Stimulated activated CD4-positive, alpha-beta T cell treated with anti-CD3 and anti-CD28 coated beads, Interleukin-4, amount 100 ng/mL, for 1 hour (primary cell): ENCODE results near the gene SEC61B.
"Not testable (repeated sequence)": the region's sequence is repeated elsewhere in the genome, so short reads cannot be mapped to it uniquely, and the experiment has no call there.

ENCODE experiments used
- DNase-seq: peaks from one replicate; pipeline ENCODE4 v3.0.0-alpha.2; 2020

SEC61B gene

DNA sequence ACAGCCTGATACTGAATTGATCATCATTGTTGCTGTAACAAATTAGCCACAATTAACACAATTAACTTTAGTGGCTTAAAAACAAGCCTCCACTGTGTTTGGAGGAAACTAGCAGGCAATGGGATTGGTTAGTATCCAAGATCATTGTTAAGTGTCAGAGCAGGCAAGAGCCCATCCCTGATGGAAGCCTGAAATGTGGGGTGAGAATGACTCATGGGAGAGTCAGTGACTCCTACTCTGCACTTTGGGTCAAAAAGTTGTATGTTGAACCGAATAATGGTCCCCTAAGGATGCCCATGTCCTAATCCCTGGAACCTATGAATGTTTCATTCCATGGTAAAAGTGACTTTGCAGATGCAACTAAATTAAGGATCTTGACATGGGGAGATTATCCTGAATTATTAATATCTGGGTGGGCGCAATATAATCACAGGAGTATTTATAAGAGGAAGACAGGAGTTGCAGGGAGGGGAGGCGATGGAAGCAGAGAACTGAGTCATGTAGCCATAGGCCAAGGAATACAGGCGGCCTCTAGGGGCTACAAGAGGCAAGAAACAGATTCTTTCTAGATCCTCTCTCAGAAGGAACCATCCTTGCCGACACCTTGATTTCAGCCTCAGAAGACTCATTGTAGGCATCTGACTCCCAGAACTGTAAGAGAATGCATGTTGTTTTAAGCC, 29.2 kb upstream of the SEC61B start:
- no peak for DNase-seq

DNA sequence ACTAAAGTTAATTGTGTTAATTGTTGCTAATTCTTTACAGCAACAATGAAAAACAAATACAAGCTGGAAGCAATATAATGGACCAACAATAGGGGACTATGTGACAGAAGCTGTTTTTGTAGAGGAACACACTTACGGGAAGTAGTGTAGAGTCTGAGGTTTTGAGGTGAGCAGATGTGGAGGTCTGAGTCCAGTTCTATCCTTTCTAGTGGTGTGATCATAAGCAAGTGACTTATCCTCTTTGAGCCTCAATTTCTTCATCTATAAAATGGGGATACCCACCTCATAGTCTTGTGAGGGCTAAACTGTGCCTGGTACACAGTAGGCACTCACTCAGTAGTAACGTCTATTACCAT, 28.6 kb upstream of the SEC61B start:
- DNase-seq: no peak

DNA sequence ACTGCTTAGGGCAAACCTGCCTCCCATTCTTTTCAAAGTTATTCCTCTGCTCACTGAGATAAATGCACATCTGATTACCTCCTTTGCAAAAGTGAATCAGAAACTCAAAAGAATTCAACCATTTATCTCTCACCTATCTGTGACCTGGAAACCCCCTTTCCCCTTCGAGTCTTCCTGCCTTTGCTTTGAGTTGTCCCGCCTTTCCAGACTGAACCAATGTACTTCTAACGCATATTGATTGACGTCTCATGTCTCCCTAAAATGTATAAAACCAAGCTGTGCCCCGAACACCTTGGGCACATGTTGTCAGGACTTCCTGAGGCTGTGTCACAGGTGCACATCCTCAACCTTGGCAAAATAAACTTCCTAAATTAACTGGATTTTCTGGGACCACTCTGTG, 25.6 kb upstream of the SEC61B start:
- DNase-seq: not testable (repeated sequence)

DNA sequence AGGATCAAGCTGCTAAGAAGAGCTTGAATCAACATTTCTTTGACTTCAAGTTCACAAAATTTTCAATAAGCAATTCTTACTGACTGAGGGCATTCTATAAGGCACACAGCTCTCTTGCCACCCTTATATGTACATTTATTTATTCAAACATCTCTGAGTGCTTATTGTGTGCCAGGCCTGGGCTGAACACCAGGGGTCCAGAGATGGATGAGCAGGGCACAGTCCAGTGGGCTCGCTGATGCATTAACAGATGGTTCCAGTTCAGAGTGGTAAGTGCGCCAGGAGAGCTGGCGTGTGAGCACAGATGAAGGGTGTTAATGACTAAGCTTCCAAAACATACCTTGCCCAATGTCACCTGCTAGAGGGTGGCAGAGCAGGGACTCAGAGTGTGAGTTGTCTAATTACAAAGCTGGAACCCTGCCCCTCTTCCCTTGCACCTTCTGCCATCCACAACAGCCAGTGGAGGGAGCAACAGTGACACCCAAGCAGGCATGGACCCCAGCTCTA, 24.9 kb upstream of the SEC61B start:
- no peak for DNase-seq

DNA sequence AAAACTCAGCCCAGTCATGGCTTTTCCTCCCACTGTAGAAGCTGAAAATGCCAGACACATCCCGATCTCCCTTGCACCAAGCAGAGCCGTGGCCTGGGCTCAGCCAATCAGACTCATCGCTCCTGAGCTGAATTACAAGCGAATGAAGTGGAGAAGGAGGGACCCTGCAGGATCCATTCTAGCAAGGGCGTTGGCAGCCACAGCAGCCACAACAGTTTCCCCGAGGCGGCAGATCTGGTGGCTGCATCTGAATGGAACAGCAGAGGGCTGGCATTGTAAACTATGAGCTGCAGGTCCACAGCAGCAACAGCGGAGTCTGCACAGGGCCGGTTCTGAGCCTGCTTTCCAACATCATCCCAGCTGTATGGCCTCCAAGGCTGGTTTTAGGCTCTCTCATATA, 24.1 kb upstream of the SEC61B start:
- DNase-seq: no peak

DNA sequence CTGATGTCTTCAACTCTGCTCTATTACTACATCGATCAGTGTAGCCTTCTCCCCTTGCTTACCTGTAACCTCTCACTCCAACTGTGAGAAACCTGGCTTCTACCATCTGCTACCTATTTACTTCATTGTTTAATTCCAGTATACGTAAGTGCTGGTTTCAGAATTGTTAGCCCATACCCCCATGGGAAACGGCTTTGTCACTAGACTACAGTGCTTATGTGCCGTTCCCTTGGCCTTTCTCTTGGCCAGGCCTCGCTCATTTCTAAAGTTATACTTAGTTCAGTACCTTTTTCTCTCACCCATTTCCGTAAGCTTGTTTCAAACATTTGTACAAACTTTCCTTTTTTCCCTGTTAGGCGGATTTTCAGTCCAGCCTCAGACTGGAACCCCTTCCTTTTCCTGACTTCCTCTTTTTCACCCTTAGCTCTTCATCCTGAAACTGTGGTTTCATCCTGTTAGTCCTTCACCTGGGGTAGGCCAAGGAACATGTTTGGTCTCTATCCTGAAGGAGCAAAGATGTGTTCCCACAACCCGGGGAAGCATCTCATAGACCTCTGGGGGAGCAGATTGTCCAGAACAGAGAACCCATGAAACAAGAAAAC, 22.0 kb upstream of the SEC61B start:
- no peak for DNase-seq

DNA sequence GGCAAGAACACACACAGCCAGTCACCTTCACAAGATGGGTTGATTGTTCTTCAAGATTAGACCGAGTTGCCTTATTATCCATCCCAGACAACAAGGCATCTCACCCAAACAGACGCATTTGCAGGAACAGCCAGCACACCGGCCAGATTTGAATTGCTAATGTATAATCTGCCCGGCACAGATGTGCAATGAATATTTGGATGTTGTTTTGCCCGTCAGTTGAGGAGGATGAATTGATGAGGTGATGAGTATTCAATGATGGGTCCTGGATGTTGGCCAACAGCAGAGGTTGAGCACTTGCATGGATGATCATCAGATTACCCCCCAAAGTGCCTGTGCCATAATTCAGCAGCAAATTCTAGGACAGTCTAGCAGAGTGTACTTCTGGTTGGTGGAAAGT, 20.5 kb upstream of the SEC61B start:
- no peak for DNase-seq

DNA sequence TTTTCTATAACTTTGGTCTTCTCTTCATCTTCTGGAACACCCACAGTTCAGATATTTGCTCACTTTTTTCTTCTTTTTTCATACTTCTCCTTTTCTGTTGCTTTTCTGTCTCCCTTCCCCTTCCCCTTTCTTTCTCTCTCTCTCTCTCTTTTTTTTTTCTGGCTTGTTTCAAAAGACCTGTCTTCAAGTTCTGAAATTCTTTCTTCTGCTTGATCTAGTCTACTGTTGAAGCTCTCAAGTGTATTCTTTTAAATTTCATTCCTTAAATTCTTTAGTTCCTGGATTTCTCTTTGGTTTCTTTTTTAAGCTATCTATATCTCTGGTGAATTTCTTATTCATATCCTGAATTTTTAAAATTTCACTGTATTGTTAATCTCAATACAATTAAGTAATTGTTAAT, 11.5 kb upstream of the SEC61B start:
- DNase-seq: no peak

DNA sequence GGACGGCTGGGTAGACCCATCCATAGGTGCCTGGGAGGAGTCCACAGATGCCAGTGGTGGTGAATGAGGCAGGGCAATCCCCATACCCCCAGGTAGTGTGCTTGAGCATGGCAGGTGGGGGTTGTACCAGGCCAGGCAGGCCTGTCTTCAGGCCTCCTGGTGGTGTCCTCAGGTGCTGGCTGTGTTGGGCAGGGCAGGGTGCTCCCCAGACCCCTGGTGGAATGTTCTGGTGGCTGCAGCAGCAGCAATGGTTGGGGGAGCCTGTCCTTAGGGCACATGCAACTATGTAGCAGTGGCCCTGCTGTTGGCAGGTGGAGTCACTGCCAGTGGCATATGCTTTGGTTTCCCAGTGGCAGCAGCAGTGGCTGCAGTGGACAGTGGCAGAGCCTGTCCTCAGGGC, 10.3 kb upstream of the SEC61B start:
- DNase-seq: no peak

DNA sequence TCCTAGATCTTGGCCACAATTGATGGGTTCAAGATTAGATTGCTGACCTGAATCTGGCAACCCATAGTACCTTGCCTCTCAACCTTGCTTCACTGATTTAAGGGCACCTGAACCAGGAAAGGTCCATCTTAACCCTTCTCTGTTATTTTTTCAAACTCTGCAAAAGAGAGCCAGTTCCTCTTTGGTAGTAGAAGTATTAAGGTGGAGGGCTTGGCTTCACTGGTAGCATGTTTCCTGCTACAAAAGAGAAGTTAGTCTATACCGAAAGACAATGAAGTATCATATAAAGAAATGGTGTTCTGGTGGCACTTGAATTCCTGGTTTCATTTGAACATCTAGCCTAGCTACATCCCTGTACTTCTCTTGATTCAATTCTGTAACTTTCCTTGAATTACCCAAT, 8.9 kb upstream of the SEC61B start:
- DNase-seq: no peak

DNA sequence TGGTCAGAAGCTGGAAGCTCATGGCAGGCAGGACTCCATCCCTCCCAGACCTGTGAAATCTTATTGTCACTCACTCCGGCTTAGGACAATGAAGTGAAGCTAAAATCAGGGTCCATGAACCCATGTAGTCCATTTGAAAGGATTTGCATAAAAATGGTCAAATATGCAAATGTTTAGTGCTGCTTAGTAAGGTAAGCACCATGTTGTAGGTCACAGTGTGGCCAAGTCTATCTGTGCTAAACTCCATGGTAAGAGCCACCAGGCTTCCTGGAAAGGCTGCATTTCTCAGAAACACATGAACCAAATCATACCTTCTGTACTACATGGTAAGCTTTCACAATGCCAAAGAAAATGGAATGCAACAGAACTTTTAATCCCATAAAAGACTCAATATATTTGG, 6.0 kb upstream of the SEC61B start:
- no peak for DNase-seq

DNA sequence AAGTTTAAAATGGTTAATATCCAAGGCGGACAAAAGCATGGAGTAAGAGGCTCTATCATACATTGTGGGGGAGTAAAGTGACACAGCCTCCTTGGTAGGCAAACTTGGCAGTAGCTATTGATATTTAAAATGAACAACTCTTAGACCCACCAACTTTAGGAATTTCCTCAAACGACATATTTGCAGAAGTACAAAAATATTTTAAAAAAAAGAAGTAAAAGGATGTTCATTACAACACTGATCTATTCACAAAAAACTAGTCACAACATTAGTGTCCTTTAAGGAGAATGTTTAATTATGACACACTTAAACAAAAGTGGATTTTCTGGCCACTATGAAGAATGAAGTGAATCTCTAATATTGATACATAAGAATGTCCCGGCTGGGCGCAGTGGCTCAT, 2.1 kb upstream of the SEC61B start:
- no peak for DNase-seq

DNA sequence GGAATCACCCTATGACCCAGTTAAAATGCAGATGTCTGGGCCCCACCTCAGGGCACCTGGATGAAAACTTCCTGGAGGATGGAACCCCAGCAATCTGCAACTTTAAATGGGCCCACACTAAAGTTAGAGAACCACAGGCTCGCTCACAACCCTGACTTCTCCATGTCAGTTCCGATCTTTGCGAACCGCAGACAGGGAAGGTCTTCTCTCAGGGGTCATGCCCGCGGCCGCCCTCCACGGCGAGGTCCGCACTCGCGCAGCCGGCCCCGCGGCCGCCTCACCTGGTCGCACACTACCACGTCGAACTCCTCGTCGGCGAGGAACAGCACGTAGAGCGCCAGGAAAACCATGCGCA, 839 bp upstream of the SEC61B start:
- DNase-seq: no peak

DNA sequence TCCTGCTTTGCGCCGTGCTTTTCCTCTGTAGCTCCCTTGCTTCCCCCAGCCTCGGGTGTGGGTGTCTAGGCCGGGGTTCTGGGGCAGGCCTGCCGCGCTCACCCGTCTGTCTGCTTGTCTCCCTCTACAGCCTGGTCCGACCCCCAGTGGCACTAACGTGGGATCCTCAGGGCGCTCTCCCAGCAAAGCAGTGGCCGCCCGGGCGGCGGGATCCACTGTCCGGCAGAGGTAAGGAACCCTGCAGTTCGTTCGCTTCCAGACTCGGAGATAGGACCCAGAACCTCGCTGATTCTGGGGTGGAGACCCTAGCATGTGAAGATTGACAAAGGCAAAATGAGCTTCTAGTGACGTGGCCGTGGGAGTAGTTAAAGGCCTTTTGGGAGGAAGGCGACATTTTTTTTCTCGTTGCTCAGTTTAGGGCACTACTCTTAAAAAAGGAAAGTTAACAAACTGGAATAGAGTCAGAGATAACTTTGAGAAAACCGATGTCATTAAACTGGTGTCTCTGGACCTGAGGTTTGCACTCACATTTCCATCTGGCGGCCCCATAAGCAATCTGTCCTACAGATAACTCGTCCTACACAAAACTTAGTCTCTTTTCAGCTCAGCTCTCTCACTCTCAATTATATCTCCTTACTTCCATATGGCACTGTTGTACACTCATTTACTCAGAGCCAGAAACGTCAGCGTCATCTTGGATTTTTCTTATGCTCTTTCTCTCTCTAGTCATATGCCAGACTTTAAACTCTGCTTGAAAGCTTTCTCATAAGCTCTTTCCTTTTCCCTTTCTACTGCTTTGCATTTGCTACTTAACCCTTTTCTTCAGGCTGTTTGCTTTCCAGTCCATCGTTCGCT, 561 bp downstream of the SEC61B start:
- DNase-seq: no peak

DNA sequence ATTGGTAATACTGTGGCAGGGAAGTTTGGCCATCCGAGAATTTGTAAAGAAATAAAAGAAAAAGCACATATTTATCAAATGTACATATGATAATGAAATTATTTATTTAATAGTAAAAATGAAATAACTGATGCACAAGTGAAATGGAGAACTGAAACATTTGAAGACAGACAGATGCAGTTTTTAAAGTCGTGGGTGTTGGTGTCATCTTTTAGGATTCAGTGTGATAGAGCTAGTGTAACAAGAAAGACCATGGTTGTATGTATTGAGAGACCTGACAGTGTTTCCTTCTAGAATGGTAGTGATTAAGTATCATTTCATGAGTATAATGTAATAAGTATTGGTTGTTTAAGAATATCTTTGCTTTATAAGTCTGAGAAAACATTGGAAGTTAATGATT, 2.4 kb downstream of the SEC61B start:
- DNase-seq: no peak

DNA sequence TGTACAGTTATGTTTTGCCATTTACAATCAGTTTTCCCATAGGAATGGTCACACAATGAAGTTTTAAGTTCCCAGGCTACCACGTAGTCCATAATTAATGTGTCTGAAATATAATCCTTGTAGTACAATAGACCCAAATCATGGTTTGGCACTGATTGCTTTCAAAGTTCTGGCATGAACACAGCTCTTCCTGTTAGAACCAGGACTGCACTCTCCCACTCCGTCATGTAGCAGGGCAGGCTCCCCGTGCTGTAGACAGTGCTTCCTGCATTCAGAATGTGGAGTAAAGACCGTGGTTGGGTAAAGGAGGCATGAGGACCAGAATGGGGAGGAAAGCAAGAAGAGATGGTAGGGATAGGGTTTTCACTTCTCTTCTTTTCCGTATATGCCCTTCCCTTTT, 4.0 kb downstream of the SEC61B start:
- no peak for DNase-seq

DNA sequence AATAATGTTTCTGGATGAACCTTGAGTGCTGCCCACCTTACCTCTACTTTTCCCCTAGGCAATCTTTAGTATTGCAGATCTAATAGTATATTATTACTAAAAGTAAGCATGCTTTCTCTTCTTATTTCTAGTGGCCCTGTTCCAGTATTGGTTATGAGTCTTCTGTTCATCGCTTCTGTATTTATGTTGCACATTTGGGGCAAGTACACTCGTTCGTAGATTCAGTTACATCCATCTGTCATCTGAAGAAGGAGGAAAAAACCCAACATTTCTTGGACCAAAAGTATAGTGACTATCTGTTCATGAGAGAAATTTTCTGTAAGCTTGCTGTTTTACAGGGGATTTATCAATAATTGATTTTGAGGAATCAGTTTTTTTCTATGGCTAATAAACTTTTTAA, 8.1 kb downstream of the SEC61B start:
- no peak for DNase-seq

DNA sequence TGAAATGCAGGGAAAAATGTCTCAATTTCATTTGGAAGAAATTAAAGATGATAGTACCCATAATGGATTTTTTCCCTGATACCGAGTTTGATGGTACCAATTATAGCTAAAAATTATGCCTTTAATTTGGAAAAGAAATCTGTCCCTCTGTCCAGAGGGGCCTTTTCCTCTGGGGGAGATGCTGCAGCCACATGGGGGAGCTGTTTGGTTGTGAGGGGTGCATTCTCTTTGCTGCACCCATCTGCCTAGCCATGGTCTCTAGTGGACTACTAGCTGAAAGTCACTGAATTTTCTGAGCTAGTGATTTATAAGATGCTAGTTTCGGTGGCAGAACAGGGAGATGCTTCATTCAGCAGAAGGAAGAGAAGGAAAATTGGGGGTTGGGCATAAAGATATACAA, 9.6 kb downstream of the SEC61B start:
- DNase-seq: peak; percentile 48

DNA sequence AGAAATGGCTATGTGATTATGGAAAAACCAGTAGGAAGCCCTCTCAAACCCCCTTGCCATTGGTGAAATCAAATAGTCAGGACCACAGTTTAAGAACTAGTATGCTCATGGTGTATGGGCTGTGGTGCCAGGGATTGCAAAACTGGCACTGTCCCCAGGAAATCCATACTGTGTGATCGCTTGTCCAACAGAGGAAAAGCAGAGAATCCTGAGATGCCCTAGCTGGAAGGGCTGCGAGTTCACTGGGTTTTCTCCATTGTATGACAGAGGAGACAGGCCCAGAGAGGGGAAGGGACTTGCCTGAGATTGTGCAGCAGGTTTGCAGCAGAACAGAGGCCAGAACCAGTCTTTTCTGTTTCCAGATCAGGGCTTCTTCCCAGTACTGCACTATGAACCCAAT, 12.5 kb downstream of the SEC61B start:
- no peak for DNase-seq

DNA sequence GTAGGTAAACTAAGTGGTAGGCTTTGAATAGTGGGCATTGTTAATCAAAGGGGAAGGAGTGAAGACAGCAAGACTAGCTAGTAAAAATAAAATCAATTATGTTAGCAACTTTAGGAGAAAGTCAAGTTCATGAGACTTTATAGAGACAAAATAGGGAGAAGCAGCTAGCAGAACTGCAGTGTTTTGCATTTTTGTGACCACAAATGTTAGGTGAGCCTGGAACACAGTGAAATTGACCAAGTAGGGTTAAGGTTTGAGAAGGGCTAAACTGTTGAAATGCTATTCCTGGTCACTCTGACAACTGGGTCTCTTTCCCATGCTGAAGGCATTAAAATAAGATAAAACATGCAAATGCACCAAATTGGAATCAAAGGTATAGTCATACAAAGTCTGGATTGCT, 13.0 kb downstream of the SEC61B start:
- DNase-seq: no peak

DNA sequence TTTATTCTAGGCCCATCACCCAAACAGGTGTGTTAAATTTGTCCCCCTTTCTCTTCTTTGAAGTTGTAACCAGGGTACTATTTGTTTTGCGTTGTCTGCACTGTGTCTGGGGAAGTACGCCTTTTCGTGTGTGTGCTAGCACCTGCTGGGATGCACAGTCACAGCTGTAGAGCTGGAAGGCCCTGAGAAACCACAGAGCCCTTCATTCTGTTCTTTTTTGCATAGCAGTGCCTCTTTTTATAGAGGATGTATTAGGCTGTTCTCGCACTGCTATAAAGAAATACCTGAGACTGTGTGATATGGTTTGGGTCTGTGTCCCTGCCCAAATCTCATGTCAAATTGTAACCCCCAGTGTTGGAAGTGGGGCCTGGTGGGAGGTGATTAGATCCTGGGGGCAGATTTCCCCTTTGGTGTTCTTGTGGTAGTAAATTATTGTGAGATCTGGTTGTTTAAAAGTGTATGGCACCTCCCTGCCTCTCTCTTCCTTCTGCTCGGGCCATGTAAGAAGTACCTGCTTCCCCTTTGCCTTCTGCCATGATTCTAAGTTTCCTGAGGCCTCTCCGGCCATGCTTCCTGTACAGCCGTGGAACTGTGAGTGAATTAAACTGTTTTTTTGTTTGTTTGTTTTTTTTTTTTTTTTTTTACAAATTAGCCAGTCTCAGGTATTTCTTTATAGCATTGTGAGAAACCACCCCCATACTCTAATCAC, 14.0 kb downstream of the SEC61B start:
- no peak for DNase-seq

DNA sequence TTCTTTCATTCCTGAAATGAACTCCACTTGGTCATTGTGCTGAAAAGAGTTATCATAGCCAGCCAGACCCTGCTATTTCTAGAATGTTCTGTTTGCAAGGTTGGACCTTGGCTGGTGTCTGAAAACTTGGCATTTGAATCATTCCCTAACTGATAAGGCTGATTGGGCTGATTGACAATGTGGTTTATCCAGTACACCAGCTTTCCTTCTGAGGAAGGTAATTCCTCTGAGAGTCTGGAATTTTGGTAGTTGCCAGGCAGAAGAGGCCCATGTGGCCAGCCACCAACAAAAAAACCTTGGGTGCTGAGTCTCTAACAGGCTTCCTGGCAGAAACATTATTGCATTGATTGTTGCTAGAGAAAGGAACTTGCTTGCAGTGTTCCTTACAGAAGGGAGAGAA, 15.3 kb downstream of the SEC61B start:
- no peak for DNase-seq

DNA sequence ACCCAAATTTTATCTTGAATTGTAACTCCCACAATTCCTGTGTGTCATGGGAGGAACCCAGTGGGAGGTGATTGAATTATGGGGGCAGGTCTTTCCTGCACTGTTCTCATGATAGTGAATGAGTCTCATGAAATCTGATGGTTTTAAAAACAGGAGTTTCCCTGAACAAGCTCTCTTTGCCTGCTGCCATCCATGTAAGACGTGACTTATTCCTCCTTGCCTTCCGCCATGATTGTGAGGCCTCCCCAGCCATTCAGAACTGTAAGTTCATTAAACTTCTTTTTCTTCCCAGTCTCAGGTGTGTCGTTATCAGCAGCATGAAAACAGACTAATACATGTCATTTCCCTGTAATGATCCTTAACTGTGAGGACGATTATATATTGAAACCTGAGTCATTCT, 15.8 kb downstream of the SEC61B start:
- DNase-seq: not testable (repeated sequence)

DNA sequence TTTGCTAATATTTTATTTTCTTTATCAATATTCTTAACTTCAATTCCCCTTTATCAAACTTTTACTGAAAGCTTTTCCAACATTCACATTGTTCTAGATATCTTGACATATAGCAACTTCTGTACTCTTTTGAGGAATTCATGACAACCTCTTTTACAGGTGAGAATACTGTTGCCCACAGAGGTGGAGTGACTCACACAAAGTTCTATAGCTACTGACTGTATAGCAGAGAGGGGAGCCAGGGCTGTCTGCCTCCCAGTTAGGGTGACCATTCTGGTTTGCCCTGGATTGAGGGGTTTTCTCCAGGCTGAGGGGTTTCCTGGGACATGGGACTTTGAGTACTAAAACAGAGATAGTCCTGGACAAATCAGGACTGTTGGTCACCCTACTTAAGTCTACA, 16.2 kb downstream of the SEC61B start:
- no peak for DNase-seq
